Fibroblast of upper back skin (primary cell): ENCODE results near the gene MMD.
A peak's percentile ranks its signal among the peaks of the same experiment; 100 is the strongest.
"Not testable (repeated sequence)": the region's sequence is repeated elsewhere in the genome, so short reads cannot be mapped to it uniquely, and the experiment has no call there.

ENCODE experiments used
- DNase-seq: peaks from one replicate; pipeline ENCODE4 v3.0.0-alpha.2; 2013

MMD gene

GRCh38 chr17:55421179-55421934 is at the start of gene MMD:
MMD (minus strand) TSS chr17:55421835; CDS start chr17:55421695, 140 bp downstream.
- DNase-seq: no peak

DNA sequence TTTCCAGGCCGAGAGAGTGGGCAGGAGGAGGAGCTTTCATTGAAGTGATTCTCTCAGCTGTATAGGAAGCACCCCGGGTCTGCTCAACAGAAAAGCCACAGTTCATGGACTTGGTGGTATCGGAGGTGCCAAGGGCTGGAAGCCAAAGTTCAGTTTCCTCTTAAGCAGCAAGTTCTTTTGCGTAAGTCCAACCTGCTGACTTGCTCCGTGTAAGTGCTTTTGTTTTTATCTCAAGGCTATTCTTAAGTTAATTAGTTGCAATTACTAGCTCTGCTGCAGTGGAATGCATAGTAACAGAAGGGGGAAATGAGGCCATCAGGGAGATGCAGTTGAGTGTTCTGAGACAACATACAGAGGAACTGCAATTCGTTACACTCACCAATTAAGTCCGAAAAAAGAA is 45.0 kb upstream of the MMD start:
- no peak for DNase-seq

DNA sequence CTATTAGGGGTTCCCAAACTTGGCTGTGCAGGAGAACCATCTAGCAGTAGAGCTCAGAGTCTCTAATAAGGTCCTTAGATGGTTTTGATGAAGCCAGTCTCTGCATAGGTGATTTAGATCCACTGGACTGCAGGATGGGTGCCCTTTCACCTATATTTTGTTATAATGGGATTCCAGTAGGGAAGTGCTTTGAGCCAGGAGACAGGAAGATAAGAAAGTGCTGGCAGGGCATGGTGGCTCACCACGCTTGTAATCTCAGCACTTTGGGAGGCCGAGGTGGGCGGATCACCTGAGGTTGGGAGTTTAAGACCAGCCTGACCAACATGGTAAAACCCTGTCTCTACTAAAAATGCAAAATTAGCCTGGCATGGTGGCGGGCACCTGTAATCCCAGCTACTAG is 44.1 kb upstream of the MMD start:
- DNase-seq: not testable (repeated sequence)

DNA sequence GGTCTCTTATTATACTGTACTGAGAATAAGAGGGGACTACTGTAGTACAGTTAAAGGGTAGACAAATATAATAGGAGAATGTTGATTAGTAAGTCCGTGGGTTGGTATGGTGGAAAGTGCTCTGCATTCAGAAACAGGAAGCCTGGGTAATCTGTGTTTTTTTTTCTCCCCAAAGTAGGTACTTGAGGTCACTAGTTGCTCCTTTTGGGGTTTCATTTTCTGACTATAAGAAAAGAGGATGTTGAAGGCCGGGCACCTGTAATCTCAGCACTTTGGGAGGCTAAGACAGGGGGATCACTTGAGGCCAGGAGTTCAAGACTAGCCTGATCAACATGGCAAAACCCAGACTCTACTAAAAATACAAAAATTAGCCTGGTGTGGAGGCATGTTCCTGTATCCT is 42.0 kb upstream of the MMD start:
- DNase-seq: no peak

- peak; percentile 50 for DNase-seq
Measured at GRCh38 chr17:55462711-55463110, 41.1 kb upstream of the MMD start.

- DNase-seq: no peak
Measured at GRCh38 chr17:55462234-55462633, 40.6 kb upstream of the MMD start.

DNA sequence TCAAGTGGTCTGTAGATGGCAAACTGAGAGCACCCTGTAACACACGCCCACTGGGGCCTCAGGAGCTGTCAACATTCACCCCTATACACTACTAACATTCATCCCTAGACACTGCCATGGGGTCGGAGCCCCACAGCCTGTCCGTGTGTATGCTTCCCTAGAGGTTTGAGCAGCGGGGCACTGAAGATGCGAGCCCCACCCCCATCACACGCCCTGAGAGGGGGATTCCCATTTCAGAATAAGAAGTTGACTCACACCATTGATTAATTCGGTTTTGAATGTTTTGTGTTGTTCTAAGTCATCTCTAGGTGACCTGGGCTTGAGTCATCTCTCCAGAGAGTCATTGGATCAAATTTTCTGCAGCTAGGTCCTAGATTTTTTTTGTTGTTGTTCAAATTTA is 37.3 kb upstream of the MMD start:
- peak; percentile 67 for DNase-seq

GRCh38 chr17:55458287-55458900 is 36.8 kb upstream of the MMD start:
- DNase-seq: no peak

DNA sequence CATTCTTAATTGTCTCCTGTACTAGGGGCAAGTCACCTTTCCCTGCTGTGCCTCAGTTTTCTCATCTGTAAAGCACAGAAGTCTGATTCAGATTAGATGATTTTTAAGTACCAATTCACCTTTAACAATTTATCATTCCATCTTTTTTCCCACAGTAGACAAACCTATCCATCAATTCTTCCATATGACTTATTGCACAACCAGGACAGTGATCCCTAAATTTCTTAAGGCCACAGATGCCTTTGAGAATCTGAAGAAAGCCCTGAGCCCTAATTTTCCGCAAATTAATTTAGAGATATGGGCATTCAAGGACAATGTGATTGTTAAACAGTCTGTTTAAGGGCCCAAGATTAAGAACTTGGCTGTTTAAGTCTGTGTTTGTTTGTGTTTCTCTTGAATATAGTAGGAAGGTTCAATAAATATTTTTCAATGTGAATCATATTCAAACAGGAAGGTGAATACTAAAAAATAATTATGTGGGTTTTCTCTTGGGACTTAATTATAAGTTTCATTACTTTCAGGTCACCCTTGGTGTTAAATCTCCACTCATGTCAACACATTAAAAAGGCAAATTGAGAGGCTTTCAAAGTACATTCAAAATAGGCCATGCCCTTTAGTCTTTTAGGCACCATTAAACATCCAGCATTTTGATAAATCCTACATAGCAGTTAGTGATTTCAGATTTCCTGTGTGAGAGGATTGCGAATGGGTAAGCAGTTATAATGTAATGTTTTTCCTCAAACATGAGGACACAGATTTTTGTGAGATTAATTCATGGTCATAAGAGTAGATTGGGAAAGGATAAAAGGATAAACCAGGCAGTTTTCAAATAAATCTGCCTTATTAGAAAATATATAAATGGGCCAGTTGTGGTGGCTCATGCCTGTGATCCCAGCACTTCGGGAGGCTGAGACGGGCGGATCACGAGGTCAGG is 34.9 kb upstream of the MMD start:
- DNase-seq: no peak

DNA sequence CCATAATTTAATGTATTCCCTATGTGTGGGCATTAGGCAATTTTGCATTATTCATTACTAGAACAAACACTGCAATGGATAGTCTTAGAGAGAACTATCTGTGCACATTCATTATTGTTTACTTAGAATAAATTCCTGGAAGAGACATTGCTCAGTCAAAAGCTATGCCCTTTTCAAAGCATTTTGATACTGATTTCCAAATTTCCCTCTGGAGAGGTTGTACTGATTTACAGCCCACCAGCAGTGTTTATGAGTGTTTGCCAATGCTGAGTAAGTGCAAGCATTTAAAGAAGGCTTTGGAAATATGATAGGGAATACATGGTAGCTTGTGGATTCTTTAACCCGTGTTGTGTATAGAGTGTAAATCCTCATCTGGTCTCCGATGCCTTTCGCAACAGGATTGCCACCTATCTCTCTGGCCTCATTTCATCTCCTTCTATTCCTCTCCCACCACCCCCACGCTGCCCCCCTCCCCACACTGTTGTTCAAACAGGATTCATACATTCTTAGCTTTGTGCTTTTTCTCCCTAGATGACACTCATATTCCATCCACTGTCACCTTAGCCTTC is 33.4 kb upstream of the MMD start:
- peak; percentile 91 for DNase-seq

DNA sequence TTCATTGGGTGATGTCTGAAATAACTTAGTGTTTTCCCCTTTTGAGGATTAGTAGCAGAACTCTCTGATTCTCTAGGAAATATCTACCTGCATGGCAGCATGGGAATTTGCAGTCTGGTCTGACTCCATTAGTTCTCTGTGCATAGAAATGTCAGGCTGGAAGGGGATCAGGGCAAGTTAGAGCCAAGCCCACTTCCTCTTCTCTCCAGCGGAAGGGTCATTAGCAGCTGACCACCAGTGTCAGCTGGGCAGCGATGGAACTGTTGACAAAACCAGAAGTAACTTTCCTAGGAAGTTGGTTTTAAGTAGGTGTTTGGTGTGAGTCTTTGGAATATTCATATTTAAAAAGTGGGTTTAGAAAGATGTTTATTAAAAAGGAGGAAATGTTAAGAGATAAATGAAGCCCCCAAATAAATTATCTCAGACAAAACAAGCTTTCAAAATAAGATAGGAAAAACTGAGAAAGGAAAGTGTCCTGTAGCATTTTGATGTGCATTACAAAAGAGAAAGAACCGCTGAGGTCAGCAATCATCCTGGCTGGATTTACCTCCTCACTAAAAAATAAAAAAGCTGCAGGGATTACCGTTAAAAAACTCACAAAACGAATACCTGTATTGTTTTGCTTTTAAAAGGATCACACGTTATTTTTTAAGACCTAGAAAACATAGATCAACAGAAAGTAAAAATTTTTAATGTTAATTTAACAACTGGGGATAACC is 32.4 kb upstream of the MMD start:
- no peak for DNase-seq

DNA sequence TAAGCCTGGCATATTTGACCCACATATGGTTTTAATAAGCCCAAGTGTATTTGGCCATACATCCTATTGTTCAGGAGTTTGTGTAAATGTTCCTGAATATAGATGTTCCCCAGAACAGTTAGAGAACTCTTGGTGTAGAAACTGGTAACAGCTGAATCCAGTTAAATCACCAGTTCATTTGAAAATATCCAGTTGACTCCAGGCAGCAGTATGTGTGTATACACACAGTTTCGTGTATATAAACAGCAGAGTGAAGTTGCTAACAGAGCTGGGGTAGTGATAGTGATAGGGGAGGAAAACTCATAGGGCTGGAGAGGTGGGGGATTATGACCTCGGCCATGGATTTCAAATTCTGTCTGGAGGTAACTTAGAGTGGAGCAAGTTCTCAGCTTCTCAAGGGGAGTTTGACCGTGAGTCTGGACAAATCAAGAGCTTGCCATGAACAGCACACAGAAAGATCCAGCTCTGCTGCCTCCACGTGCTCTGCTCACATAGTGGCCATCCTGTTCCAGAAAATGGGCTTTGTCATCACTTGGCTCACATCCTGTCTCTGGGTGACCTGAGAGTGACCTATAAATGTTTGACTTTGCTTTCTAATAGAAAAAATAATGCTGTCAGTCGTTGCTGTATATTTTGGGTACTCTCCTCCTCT is 30.6 kb upstream of the MMD start:
- DNase-seq: peak; percentile 66

DNA sequence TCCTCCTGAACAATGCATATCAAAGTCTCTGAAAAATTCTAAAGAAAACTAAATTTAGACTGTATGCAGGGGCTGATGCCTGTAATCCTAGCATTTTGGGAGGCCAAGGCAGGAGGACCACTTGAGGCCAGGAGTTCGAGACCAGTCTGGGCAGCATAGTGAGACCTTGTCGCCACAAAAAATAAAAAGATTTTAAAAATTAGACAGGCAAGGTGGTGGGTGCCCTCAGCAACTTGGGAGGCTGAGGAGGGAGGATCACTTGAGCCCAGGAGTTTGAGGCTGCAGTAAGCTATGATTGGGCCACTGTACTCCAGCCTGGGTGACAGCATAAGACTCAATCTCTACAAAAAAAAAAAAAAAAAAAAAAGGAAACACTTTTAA is 30.1 kb upstream of the MMD start:
- no peak for DNase-seq

DNA sequence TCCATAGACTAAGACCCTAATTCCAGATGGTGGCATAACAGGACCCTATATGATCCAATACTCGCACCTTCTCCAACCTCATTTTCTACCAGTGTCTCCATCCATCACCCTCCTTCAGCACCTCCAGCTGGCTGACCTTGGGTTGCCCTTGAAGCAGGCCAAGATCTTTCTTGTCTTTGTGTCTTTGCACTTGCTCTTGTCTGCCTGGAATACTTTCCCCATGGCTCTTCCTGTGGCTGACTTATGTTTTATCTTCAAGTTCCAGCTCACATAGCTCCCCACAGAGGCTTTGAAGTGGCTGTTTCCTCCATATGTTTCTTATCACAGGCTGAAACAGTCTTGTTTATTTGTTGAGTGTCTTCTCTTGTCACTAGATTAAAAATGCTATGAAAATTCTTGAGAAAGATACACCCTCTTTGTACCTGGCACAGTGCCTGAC is 29.6 kb upstream of the MMD start:
- peak; percentile 73 for DNase-seq

DNA sequence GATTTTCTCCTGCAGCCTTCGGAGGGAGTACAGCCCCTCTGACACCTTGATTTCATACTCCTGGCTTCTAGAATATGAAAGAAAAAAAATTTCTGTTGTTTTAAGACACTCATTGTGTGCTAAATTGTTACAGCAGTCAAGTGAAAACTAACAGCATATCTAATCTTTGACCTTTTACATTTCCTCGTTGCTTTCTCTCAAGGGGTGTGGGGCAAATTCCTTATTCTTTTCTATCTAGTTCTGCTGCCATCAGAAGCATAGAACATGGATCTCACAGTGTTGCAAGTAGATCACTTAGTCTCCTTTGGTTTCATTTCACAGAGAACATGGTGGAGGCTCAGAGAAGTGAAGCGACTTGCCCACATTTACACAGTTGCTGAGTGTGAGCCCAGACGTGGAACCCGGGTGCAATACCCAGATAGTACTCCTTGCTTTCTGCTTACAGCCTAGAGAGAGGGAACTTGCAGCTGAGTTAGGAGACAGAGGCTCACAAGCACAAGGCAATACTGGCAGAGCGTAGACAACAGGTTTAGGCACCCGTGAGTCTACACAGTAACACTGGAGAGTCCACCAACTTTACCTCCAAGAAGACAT is 28.7 kb upstream of the MMD start:
- no peak for DNase-seq

GRCh38 chr17:55448681-55449080 is 27.0 kb upstream of the MMD start:
- DNase-seq: peak; percentile 64

DNA sequence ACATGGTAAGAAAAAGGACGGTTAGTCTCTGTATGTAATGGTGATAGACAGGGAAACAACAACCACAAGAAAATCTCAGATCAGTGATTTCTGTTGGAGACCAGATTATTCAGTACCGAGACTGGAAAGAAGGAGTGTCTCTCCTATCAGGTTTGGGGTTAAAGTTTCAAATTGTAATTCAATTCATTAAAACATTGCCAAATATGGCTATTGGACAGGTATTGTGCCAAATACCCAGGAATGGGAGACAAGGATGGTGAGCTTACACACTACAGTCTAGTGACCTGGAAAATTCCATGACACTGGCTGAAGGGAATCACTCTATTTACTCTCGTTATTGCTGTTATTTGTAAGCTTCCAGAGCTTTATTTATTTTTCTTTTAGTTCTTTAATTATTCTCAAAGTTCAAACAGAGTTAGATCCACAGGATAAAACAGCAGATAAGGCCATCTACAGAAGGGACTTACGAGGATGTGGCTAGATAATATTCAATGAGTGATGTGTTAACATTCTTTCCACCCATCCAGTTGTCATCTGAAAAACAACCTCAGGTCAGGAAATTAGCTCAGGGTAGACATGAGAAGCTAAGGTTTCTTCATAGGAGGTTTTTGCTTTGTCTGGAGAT is 25.1 kb upstream of the MMD start:
- DNase-seq: no peak

DNA sequence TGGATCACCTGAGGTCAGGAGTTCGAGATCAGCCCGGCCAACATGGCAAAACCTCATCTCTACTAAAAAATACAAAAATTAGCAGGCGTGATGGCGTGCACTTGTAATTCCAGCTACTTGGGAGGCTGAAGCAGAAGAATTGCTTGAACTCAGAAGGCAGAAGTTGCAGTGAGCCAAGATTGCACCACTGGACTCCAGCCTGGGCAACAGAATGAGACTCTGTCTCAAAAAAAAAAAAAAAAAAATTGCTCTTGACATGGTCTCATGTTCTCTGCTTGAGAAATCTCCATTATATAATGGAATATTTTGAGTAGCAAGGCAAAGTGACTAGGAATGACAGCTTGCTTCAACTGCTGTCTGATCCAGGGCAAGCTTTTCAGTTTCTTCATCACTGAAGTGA is 24.4 kb upstream of the MMD start:
- not testable (repeated sequence) for DNase-seq

DNA sequence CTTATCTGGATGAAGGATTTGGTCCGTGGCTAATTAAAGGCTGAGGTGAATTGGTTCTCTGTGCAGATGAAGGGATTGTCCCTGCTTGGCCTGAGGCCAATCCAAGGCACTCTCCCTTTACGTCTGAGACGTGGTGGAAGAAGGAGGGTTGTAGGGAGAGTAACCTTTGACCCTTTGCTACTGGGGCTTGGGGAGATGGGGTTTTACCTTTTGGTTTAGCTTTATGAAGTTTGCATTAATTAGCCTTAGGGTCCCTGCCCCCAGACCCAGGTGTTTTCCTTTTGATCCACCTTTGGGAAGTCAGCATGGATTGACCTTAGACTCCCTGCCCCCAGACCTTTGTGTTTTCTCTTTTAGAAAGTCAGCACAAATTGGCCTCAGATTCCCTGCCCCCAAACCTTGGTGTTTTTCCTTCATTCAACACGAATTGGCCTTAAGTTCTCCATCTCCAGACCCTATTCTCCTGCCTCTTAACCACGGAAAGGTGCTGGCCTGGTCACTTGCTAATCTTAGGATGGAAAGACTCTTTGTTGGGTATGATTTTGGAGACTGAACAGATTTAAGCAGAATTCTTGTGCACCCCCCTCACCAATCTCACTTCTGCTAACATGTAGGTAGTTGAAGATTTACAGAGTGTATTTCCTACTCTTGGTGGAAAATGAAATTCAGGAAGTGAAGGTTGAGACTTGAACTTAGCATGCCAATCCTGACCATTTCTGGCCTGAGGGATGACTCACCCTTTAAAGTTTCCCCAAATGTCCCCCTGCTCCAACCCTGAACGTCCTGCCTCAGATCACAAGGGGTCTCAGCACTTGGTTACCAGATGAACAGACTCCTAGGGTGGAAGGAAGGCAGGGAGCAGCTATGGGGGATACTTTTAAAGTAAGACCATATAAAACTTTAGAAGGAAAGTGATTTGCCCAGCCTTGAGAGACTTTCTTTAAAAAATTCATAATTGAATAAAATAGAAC is 23.1 kb upstream of the MMD start:
- DNase-seq: no peak

GRCh38 chr17:55443904-55444303 is 22.3 kb upstream of the MMD start:
- no peak for DNase-seq
